ENCODE results near the gene UBE2D2. TPM values are rescaled to one million over a fixed set of nuclear protein-coding genes. Genes with fewer than 3 reads are reported as not detected.

The UBE2D2 gene
- total and polyA plus RNA-seq, 2 of the 13 experiments (the other 11 are each of a cell fraction or from before 2014, with no cell fraction given): 79.1 to 109 TPM

- no peak for TF ChIP-seq NCOA1 (CRISPR knock-in tag; IDR thresholded peaks at IDR 0.05)
- TF ChIP-seq U2AF2 (IDR thresholded peaks at IDR 0.05; ENCODE audit: low read depth, low read length): no peak
- TF ChIP-seq AGO2 (optimal IDR thresholded peaks at IDR 0.05; ENCODE audit: low read depth, low read length): peak; percentile 51
- TF ChIP-seq MIXL1 (CRISPR knock-in tag; IDR thresholded peaks at IDR 0.05): no peak
- TF ChIP-seq E2F5 (CRISPR knock-in tag; conservative IDR thresholded peaks at IDR 0.05): no peak; the same call in 1 of the 2 replicates
- TF ChIP-seq, protein P1, sequence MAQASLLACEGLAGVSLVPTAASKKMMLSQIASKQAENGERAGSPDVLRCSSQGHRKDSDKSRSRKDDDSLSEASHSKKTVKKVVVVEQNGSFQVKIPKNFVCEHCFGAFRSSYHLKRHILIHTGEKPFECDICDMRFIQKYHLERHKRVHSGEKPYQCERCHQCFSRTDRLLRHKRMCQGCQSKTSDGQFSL (CRISPR knock-in tag; IDR thresholded peaks at IDR 0.05): no peak
- no peak for TF ChIP-seq TERF1 (CRISPR knock-in tag; IDR thresholded peaks at IDR 0.05)
- no peak for TF ChIP-seq FOSL1 (CRISPR knock-in tag; IDR thresholded peaks at IDR 0.05; ENCODE audit: borderline replicate concordance)
- no peak for TF ChIP-seq RFX3 (CRISPR knock-in tag; IDR thresholded peaks at IDR 0.05)
- TF ChIP-seq NR2F2 (IDR thresholded peaks at IDR 0.05; ENCODE audit: borderline replicate concordance, low read depth): 0 out of 2 replicates have a peak, but pooled peaks have one; percentile 38
- TF ChIP-seq EEA1 (CRISPR knock-in tag; IDR thresholded peaks at IDR 0.05; ENCODE audit: borderline replicate concordance): no peak
- TF ChIP-seq, protein P2, sequence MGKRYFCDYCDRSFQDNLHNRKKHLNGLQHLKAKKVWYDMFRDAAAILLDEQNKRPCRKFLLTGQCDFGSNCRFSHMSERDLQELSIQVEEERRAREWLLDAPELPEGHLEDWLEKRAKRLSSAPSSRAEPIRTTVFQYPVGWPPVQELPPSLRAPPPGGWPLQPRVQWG (CRISPR knock-in tag; IDR thresholded peaks at IDR 0.05; ENCODE audit: borderline replicate concordance, low read depth): no peak
- TF ChIP-seq AGO1 (IDR thresholded peaks at IDR 0.05; ENCODE audit: low read depth, low read length, poor library complexity, severe bottlenecking): peak; percentile 2
- TF ChIP-seq, protein P3, sequence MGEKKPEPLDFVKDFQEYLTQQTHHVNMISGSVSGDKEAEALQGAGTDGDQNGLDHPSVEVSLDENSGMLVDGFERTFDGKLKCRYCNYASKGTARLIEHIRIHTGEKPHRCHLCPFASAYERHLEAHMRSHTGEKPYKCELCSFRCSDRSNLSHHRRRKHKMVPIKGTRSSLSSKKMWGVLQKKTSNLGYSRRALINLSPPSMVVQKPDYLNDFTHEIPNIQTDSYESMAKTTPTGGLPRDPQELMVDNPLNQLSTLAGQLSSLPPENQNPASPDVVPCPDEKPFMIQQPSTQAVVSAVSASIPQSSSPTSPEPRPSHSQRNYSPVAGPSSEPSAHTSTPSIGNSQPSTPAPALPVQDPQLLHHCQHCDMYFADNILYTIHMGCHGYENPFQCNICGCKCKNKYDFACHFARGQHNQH (CRISPR knock-in tag; IDR thresholded peaks at IDR 0.05): no peak; the same call in 1 of the 2 replicates
- no peak for TF ChIP-seq NFYC (CRISPR knock-in tag; IDR thresholded peaks at IDR 0.05)
- peak; percentile 34; the same call in 1 of the 2 replicates for TF ChIP-seq GATAD2A (CRISPR knock-in tag; IDR thresholded peaks at IDR 0.05)
- no peak for TF ChIP-seq ZMAT3 (CRISPR knock-in tag; conservative IDR thresholded peaks at IDR 0.05)
- TF ChIP-seq KMT2A (CRISPR knock-in tag; IDR thresholded peaks at IDR 0.05): 0 out of 2 replicates have a peak, but pooled peaks have one; percentile 6
- TF ChIP-seq ZEB1 (IDR thresholded peaks at IDR 0.05; ENCODE audit: insufficient replicate concordance, low read depth): no peak
- TF ChIP-seq ZNF205 (CRISPR knock-in tag; IDR thresholded peaks at IDR 0.05): no peak
- TF ChIP-seq ZNF3 (CRISPR knock-in tag; IDR thresholded peaks at IDR 0.05): no peak
- no peak for TF ChIP-seq ZFP36L2 (CRISPR knock-in tag; IDR thresholded peaks at IDR 0.05)
- no peak for TF ChIP-seq ZNF326 (CRISPR knock-in tag; IDR thresholded peaks at IDR 0.05; ENCODE audit: borderline replicate concordance)
- TF ChIP-seq GMEB1 (CRISPR knock-in tag; IDR thresholded peaks at IDR 0.05; ENCODE audit: borderline replicate concordance): no peak
- no peak for TF ChIP-seq ZIK1 (CRISPR knock-in tag; IDR thresholded peaks at IDR 0.05; ENCODE audit: borderline replicate concordance, low read depth)
These were observed 89.0 kb downstream of the UBE2D2 start (continued) for GRCh38 chr5:139650031-139650688.
